K562 (cell line): ENCODE measurements around the gene PIGB. TPM values are rescaled to one million over a fixed set of nuclear protein-coding genes. Genes with fewer than 3 reads are reported as not detected.

Experiments used
- ATAC-seq: fragments of 200-7000 bp; cut with Tn5 transposase; 3 replicates; pipeline ENCODE4 v1.9.1; 2020; ENCODE audit warnings: moderate library complexity
- BruUV-seq: library from RNA; stranded (reverse); fragments of 400-500 nt; replicated peaks from 2 replicates; lab custom pipeline; 2021; lab: Mats Ljungman, UMichigan
- CTCF ChIA-PET: fragments of 300-600 bp; formaldehyde crosslinking; extraction: SDS; loops from one replicate; lab custom pipeline; 2021; ENCODE audit warnings: low intra/inter-chr PET ratio; lab: Yijun Ruan, JAX
- POLR2A ChIA-PET: fragments of 300-600, 350-650 bp; sonication (Branson Sonifier 250); formaldehyde crosslinking; extraction: SDS; loops from one replicate; lab custom pipeline; 2021; ENCODE audit warnings: antibody characterized with exemption, inconsistent platforms; lab: Yijun Ruan, JAX
- DNase-seq, 4 experiments: peaks; one replicate each; pipeline versions ENCODE4 v3.0.0 to v3.0.0-alpha.2; 2011 to 2018; ENCODE audit warnings: low spot score in 3 of 4, mixed read lengths in 3 of 4; ENCODE audit errors: extremely low read depth in 1 of 4
- FAIRE-seq: peaks from 2 replicates; lab custom pipeline; 2011; peaks lifted over from hg19 to GRCh38; lab: Jason Lieb, UNC
- H2AFZ ChIP-seq: 2 replicates; pipeline ENCODE4 v1.6.0; 2011; ENCODE audit warnings: low read depth, low read length, control low read depth, inconsistent platforms
- H3K27ac ChIP-seq: fragments of 200-600 bp; 3 replicates; pipeline ENCODE4 v1.8.0; 2011; ENCODE audit warnings: low read depth, mild to moderate bottlenecking, control low read depth, inconsistent platforms, low read length, moderate library complexity, mixed read lengths; ENCODE audit errors: extremely low read depth
- H3K27me3 ChIP-seq, 2 experiments: fragments of 300-600 bp in 1 of 2; 2 replicates in 1 of 2; 3 replicates in 1 of 2; pipeline versions ENCODE4 v1.6.0 to v1.8.0; 2011; ENCODE audit warnings: inconsistent platforms in 2 of 2, low read length in 2 of 2, mild to moderate bottlenecking in 1 of 2, mixed read lengths in 1 of 2, moderate library complexity in 1 of 2; ENCODE audit not compliant: control insufficient read depth in 2 of 2, insufficient read depth in 2 of 2
- H3K36me3 ChIP-seq: fragments of 300-600 bp; 3 replicates; pipeline ENCODE4 v1.8.0; 2011; ENCODE audit warnings: mild to moderate bottlenecking, low read length, inconsistent platforms; ENCODE audit not compliant: control insufficient read depth, insufficient read depth
- H3K4me1 ChIP-seq, 2 experiments: fragments of 200-600 bp in 1 of 2; replicated peaks in 1 of 2; 2 replicates in 1 of 2; 3 replicates in 1 of 2; pipeline versions ENCODE4 v1.5.1 to v1.8.0; 2011; ENCODE audit warnings: inconsistent platforms in 2 of 2, low read length in 2 of 2, mild to moderate bottlenecking in 1 of 2, mixed read lengths in 1 of 2, moderate library complexity in 1 of 2; ENCODE audit not compliant: control insufficient read depth in 2 of 2, insufficient read depth in 2 of 2
- H3K4me2 ChIP-seq: 2 replicates; pipeline ENCODE4 v1.6.1; 2011; ENCODE audit warnings: low read length, control low read depth, inconsistent platforms, mixed read lengths; ENCODE audit not compliant: insufficient read depth
- H3K4me3 ChIP-seq: fragments of 200-600 bp; sonication (generic), shearing (Covaris generic); 2 replicates; pipeline ENCODE4 v1.5.1; 2016; ENCODE audit warnings: control low read depth, inconsistent platforms
- H3K79me2 ChIP-seq: fragments of 200-600 bp; 3 replicates; pipeline ENCODE4 v1.8.0; 2011; ENCODE audit warnings: low read length, inconsistent platforms; ENCODE audit not compliant: control insufficient read depth, insufficient read depth
- H3K9ac ChIP-seq, 2 experiments: 2 replicates each; pipeline versions ENCODE4 v1.6.0 to v1.6.1; 2011; ENCODE audit warnings: low read depth in 2 of 2, low read length in 2 of 2, control low read depth in 1 of 2, inconsistent platforms in 1 of 2, mild to moderate bottlenecking in 1 of 2, mixed read lengths in 1 of 2; ENCODE audit not compliant: insufficient read depth in 1 of 2
- H3K9me1 ChIP-seq: one replicate; pipeline ENCODE4 v1.6.0; 2011; ENCODE audit warnings: inconsistent platforms, mild to moderate bottlenecking, low read length, moderate library complexity; ENCODE audit not compliant: control insufficient read depth, insufficient read depth
- H3K9me3 ChIP-seq: replicated peaks from 2 replicates; pipeline ENCODE4 v1.5.1; 2011; ENCODE audit warnings: low read depth, low read length, inconsistent platforms; ENCODE audit not compliant: control insufficient read depth, insufficient read depth
- H4K20me1 ChIP-seq: replicated peaks from 2 replicates; pipeline ENCODE4 v1.6.1; 2011; ENCODE audit warnings: low read length, inconsistent platforms, mixed read lengths; ENCODE audit not compliant: control insufficient read depth, insufficient read depth
- DMBX1 ChIP-seq: fragments of 250-450 bp; sonication (Bioruptor Pico); IDR thresholded peaks from 2 replicates; pipeline ENCODE4 v1.8.0; 2022; ENCODE audit warnings: inconsistent platforms, mild to moderate bottlenecking, moderate library complexity, borderline replicate concordance
- MTA3 ChIP-seq: fragments of 450-650 bp; formaldehyde crosslinking; IDR thresholded peaks from 2 replicates; pipeline ENCODE4 v1.6.1; 2017; ENCODE audit warnings: mild to moderate bottlenecking, borderline replicate concordance
- NCOR1 ChIP-seq: fragments of 450-650 bp; IDR thresholded peaks from 2 replicates; pipeline ENCODE4 v1.6.1; 2016; ENCODE audit warnings: mild to moderate bottlenecking, moderate library complexity
- POLR2B ChIP-seq: fragments of 450-650 bp; IDR thresholded peaks from 2 replicates; pipeline ENCODE4 v1.6.1; 2018; ENCODE audit warnings: low read depth; ENCODE audit not compliant: partially characterized antibody
- SUPT5H ChIP-seq: fragments of 450-650 bp; IDR thresholded peaks from 2 replicates; pipeline ENCODE4 v1.6.1; 2016
- TRIM25 ChIP-seq: fragments of 450-650 bp; IDR thresholded peaks from 2 replicates; pipeline ENCODE4 v1.7.0; 2016; ENCODE audit warnings: borderline replicate concordance
- WGBS: fragments of 100-300 bp; shearing (Covaris generic); methylation state at CpG from one replicate; pipeline ENCODE4 v1.1.6; 2016; ENCODE audit warnings: low coverage, mixed read lengths; ENCODE audit not compliant: insufficient coverage; ENCODE audit errors: missing lambda C conversion rate; 5-methylcytosine and 5-hydroxymethylcytosine counted together
- in situ Hi-C: fragments of 300-500 bp; cut with MboI; formaldehyde crosslinking; loops from 4 replicates; pipeline ENCODE4 v1.15.0; 2018; ENCODE audit warnings: inconsistent platforms, mixed read lengths
- intact Hi-C: fragments of 100-400 bp; cut with micrococcal nuclease; formaldehyde crosslinking; loops from 2 replicates; pipeline ENCODE4 v1.14.2; 2022
- polyA plus RNA-seq, 8 experiments: library from polyadenylated mRNA; depleted of rRNA in 4 of 8; stranded (reverse) in 5 of 8; unstranded in 3 of 8; fragments of >200 nt; fragmentation: Nextera tagmentation in 2 of 8; fragmentation: Illumina TruSeq in 1 of 8; extraction: Ambion mirVana in 2 of 8; extraction: Trizol in 1 of 8; gene quantifications; 2 replicates each; pipeline versions ENCODE4 v1.2.1 to v1.2.3, GENCODE V29; 2011 to 2014; ENCODE audit warnings: inconsistent platforms in 1 of 8, missing spikeins in 1 of 8
- total RNA-seq, 7 experiments: library from RNA; depleted of rRNA in 6 of 7; stranded (reverse); fragments of >200 nt in 6 of 7; fragmentation: Illumina TruSeq in 2 of 7; extraction: Trizol in 2 of 7; gene quantifications; 2 replicates each; pipeline versions ENCODE4 v1.2.1 to v1.2.3, GENCODE V29; 2011 to 2021; ENCODE audit warnings: low replicate concordance in 1 of 7

Gene PIGB
- total and polyA plus RNA-seq, 9 of the 15 experiments (the other 6 are each of a cell fraction or from before 2014, with no cell fraction given), result 9.9 to 32.3 (median 18.2) TPM

- Histone ChIP-seq H3K27ac (no peak overlapping the region), H3K4me2 (no peak overlapping the region), H3K36me3 (peaks cover 45% of the 10 kb centered on the region; the same call in 2 of the 3 replicates), H4K20me1 (no peaks in the 10 kb centered on the region), H3K4me3 (no peak overlapping the region), H3K9me3 (no peaks in the 10 kb centered on the region), H3K9ac (no peak overlapping the region), H3K27me3 (no peaks in the 10 kb centered on the region), H3K9me1 (no peaks in the 10 kb centered on the region), H3K79me2 (no peaks in the 10 kb centered on the region), H2AFZ (no peak overlapping the region), H3K4me1 (no peaks in the 10 kb centered on the region)
- no peak for FAIRE-seq
- ChIA-PET POLR2A (interaction anchor here (0.7 to 1.5 kb wide), 7 partner anchors 9 to 89 kb away, joined by 3 to 6 read pairs (median 5); no protein-coding TSS in a partner anchor), CTCF (no interaction called here)
- intact Hi-C loops, result no loop called here
- ATAC-seq, result peak; percentile 35
- no TSS peak for BruUV-seq
- no peak for DNase-seq
- no peak for TF ChIP-seq SUPT5H
- peak; percentile 22 for TF ChIP-seq POLR2B
- no peak for TF ChIP-seq TRIM25
- no peak for TF ChIP-seq NCOR1
- in situ Hi-C loops, result no loop called here
Observed at GRCh38 chr15:55358471-55358870, 39.4 kb downstream of the PIGB start.

- no peak overlapping the region for H3K9ac ChIP-seq
- in situ Hi-C loops, result no loop called here
- intact Hi-C loops, result no loop called here
- H3K36me3 ChIP-seq, result peaks cover 45% of the 10 kb centered on the region; the same call in 2 of the 3 replicates
- no peaks in the 10 kb centered on the region for H3K79me2 ChIP-seq
- no peak overlapping the region for H3K27ac ChIP-seq
- H3K9me3 ChIP-seq, result no peaks in the 10 kb centered on the region
- TF ChIP-seq POLR2B, result peak; percentile 20
- TF ChIP-seq MTA3, result no peak
- no peak for TF ChIP-seq DMBX1 (CRISPR knock-in tag)
- ATAC-seq, result no peak
- H3K4me2 ChIP-seq, result no peak overlapping the region
- POLR2A ChIA-PET, result interaction anchor here (1.2 to 1.4 kb wide), 2 partner anchors 31 to 36 kb away, joined by 3 to 5 read pairs; no protein-coding TSS in a partner anchor
- DNase-seq, result no peak
- H2AFZ ChIP-seq, result no peak overlapping the region
- no peaks in the 10 kb centered on the region for H3K9me1 ChIP-seq
- CTCF ChIA-PET, result no interaction called here
- no peaks in the 10 kb centered on the region for H4K20me1 ChIP-seq
- no peaks in the 10 kb centered on the region for H3K27me3 ChIP-seq
- BruUV-seq, result no TSS peak
- 87% methylated on average over 6 of the region's 6 CpGs for WGBS
- no peak for FAIRE-seq
- no peak overlapping the region for H3K4me3 ChIP-seq
- no peaks in the 10 kb centered on the region for H3K4me1 ChIP-seq
Observed at GRCh38 chr15:55360256-55360655, 41.2 kb downstream of the PIGB start.
